Activated T-helper 17 cell treated with anti-CD3 and anti-CD28 coated beads, Interleukin-2, amount 50 U/mL, for 72 hours (primary cell): Measurements from ENCODE around the gene XAGE1B. TPM values are rescaled to one million over a fixed set of nuclear protein-coding genes. Genes with fewer than 3 reads are reported as not detected.
"Not testable (repeated sequence)": the region's sequence is repeated elsewhere in the genome, so short reads cannot be mapped to it uniquely, and the experiment has no call there.

Experiments
- ATAC-seq: fragments of 150-1000 bp; cut with Tn5 transposase; replicated peaks from 2 replicates; pipeline ENCODE4 v1.10.0; 2021; ENCODE audit warnings: mild to moderate bottlenecking, moderate library complexity
- H3K27ac Mint-ChIP-seq: one replicate; pipeline ENCODE4 v1.8.0; 2022; ENCODE audit warnings: mixed read lengths
- H3K27me3 Mint-ChIP-seq: one replicate; pipeline ENCODE4 v1.8.0; 2022; ENCODE audit warnings: mixed read lengths
- H3K36me3 Mint-ChIP-seq: one replicate; pipeline ENCODE4 v1.8.0; 2022; ENCODE audit warnings: low read depth, mild to moderate bottlenecking, mixed read lengths
- H3K4me1 Mint-ChIP-seq: one replicate; pipeline ENCODE4 v1.8.0; 2022; ENCODE audit warnings: mixed read lengths
- H3K4me3 Mint-ChIP-seq: one replicate; pipeline ENCODE4 v1.8.0; 2022; ENCODE audit warnings: mild to moderate bottlenecking, mixed read lengths
- H3K9me3 Mint-ChIP-seq: one replicate; pipeline ENCODE4 v1.8.0; 2022; ENCODE audit warnings: mixed read lengths
- total RNA-seq, 2 donors: library from RNA; stranded (reverse); gene quantifications; one replicate each; pipeline ENCODE4 v1.2.3, GENCODE V29; 2022

Gene XAGE1B
- total RNA-seq, 2 donors from 2014 or later = not detected

GRCh38 chrX:52496419-52496772, 20.5 kb downstream of the XAGE1B start:
- not testable (repeated sequence) for H3K27me3 Mint-ChIP-seq, H3K36me3 Mint-ChIP-seq, H3K4me3 Mint-ChIP-seq, H3K4me1 Mint-ChIP-seq, H3K27ac Mint-ChIP-seq, ATAC-seq, H3K9me3 Mint-ChIP-seq

- ATAC-seq, H3K27me3 Mint-ChIP-seq, H3K4me3 Mint-ChIP-seq: not testable (repeated sequence)
These were observed 21.1 kb downstream of the XAGE1B start, which contains the start of gene XAGE1A for GRCh38 chrX:52495545-52496418. XAGE1A (plus strand) TSS chrX:52495808; CDS start chrX:52497362, 1,554 bp downstream.

GRCh38 chrX:52471301-52471700, 45.6 kb downstream of the XAGE1B start:
- H3K4me3 Mint-ChIP-seq, H3K27me3 Mint-ChIP-seq, H3K9me3 Mint-ChIP-seq, ATAC-seq, H3K36me3 Mint-ChIP-seq, H3K4me1 Mint-ChIP-seq, H3K27ac Mint-ChIP-seq: not testable (repeated sequence)

More at GRCh38 chrX:52495545-52496418, 21.1 kb downstream of the XAGE1B start, which contains the start of gene XAGE1A:
- not testable (repeated sequence) for H3K36me3 Mint-ChIP-seq, H3K27ac Mint-ChIP-seq, H3K4me1 Mint-ChIP-seq, H3K9me3 Mint-ChIP-seq

Other genes starting within 250 kb of the XAGE1B start
- gene XAGE2, start 148.0 kb downstream of the XAGE1B start, total RNA-seq = not detected
- gene XAGE1A, start 21.3 kb downstream of the XAGE1B start, total RNA-seq = not detected
- not detected for gene SSX7, start 137.8 kb upstream of the XAGE1B start, total RNA-seq
- gene SSX2, start 190.1 kb upstream of the XAGE1B start, total RNA-seq = not detected
- not detected for gene SSX2B, start 234.2 kb upstream of the XAGE1B start, total RNA-seq